22Rv1 (cell line): ENCODE data around the gene SDHB.

Experiments used
- H3K27ac ChIP-seq: fragments of 450-650 bp; 2 replicates; pipeline ENCODE4 v1.5.1; 2017
- ZFX ChIP-seq: fragments of 450-650 bp; IDR thresholded peaks from 2 replicates; pipeline ENCODE4 v1.6.1; 2017; ENCODE audit warnings: antibody characterized with exemption, borderline replicate concordance
- TF ChIP-seq, protein P1 (sequence below): fragments of 450-650 bp; IDR thresholded peaks from 2 replicates; pipeline ENCODE4 v1.5.1; 2017; ENCODE audit warnings: mild to moderate bottlenecking

The SDHB gene

DNA sequence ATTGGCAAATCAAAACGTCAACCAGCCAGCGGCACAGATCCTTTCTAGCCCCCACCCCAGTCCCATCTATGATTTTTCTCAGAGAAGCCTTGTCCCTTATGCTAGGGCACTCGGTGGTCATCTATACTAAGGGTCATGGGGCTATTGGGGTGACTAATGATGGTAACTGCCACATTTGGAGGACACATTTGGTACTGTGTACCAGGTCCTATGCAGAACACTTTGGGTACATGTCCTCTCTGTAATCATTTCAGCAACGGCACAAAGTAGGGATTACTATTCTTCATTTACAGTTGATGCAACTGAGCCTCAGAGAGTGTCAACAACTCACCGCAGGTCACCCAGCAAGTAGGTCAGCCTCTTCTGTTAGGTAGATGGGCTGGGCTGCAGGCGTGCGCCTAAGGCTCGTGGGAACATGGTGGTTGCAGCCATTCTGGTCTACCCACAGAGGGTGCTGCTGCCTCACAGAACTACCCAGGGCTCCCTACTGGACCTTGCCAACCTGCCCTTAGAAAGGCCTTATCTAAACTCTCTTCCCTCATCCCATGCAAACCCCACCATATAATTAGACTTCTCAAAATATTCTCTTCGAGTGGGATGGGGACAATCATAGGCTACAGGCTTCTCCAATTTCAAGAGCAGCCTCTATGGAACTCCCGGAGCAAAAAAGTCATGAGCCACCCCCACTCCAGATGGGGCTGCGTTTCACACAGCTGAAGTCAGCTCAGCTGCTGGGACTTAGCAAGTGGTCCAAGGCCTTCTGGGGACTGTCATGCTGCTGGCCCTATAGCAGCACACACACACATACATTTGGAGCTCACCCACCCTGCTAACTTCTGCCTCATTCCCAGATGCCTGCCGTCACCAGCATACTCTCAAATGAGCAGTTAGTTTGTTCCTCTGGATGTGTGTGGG lies 5.8 kb upstream of the SDHB start:
- TF ChIP-seq, protein P1, sequence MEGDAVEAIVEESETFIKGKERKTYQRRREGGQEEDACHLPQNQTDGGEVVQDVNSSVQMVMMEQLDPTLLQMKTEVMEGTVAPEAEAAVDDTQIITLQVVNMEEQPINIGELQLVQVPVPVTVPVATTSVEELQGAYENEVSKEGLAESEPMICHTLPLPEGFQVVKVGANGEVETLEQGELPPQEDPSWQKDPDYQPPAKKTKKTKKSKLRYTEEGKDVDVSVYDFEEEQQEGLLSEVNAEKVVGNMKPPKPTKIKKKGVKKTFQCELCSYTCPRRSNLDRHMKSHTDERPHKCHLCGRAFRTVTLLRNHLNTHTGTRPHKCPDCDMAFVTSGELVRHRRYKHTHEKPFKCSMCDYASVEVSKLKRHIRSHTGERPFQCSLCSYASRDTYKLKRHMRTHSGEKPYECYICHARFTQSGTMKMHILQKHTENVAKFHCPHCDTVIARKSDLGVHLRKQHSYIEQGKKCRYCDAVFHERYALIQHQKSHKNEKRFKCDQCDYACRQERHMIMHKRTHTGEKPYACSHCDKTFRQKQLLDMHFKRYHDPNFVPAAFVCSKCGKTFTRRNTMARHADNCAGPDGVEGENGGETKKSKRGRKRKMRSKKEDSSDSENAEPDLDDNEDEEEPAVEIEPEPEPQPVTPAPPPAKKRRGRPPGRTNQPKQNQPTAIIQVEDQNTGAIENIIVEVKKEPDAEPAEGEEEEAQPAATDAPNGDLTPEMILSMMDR = peak; percentile 88
- TF ChIP-seq ZFX = no peak

DNA sequence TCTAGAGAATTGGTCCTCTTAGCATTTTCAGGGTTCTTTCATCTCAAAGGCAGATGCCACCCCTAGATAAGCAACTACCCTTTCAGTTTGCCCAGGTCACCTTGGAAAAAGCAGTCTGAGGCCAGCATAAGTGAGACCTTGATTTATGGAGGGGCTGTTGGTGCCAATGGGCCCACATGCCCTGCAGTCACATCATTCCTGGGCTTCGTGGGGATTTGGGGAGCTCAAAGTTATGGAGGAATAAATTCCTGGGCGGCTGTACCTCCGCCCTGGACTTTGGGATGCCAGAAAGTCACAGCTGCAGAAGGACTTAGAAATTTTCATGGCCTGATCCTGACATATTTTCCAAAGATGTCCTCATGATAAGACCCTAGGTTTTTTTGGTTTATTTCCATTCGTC lies 2.7 kb upstream of the SDHB start:
- H3K27ac ChIP-seq = no peak overlapping the region
- TF ChIP-seq, protein P1 = no peak
- TF ChIP-seq ZFX = no peak

More for the DNA sequence above, 5.8 kb upstream of the SDHB start:
- no peak overlapping the region for H3K27ac ChIP-seq

DNA sequence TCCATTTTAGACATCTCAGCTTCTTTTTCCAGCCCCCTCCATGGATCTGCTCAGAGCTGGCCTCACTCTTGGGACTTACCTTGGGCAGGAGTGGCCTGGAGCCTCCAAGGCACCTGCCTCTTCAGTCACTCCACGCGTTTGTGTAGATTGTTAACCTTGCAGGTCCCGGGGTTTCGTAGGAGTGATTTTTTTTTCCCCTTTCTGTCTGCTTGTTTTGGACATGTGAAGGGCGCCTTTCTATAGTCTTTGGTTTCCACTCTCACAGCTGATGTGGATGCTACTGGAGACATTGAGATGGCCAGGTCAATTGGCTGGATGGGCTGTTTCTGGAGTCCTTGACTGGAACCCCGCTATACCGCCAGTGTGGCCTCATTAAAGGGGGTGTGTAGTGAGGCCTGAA lies 2.0 kb upstream of the SDHB start:
- TF ChIP-seq ZFX = no peak
- TF ChIP-seq, protein P1 = no peak
- no peak overlapping the region for H3K27ac ChIP-seq

DNA sequence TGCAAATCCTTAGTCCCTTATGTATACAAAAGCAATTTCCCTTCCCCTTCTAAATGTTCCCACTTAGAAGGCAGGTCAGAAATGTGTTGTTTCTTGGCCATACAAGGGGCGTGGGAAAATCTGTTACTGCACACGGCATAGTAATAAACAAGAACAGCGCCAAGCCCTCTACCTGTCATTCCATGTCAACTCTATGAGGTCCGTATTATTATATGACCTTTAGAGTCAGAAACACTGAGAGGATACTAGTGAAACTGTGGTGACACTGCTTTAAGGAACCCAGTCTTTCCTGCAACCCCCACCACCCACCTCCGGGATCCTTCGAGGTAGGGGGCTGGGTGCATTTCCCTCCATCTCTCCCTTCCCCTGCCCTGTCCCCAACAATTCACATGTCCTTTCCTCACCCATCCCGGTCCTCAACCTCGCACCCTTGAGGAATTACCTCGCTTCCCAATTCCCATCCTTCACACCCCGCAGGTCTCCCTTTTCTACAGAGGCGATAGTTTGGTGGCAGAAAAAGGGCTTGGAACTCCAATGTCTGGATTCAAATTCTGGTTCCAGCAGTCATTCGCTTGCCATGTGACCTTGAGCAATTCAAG lies 647 bp downstream of the SDHB start:
- TF ChIP-seq ZFX = no peak
- TF ChIP-seq, protein P1 = no peak
- peak overlapping the region; percentile 65 for H3K27ac ChIP-seq

DNA sequence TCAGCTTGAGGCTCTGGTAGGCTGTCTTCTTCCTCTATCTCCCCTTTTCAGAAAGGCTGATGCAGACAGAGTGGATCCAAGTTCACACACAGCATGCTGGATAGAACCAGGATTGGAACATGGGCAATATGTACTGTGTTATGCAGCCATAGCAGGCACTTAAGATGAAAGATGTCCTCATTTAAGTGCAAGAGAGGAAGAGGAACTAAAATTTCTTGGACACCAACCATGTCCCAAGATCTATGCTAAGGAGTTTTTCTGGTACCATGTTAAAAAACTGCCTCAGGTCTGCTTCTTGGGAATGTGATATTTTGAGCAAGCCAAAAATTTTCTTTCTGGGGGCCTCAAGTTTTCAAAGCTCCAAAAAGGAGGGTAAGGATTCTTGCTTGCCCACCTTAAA lies 1.2 kb downstream of the SDHB start:
- TF ChIP-seq ZFX = no peak
- TF ChIP-seq, protein P1 = no peak
- peak overlapping the region; percentile 65 for H3K27ac ChIP-seq

DNA sequence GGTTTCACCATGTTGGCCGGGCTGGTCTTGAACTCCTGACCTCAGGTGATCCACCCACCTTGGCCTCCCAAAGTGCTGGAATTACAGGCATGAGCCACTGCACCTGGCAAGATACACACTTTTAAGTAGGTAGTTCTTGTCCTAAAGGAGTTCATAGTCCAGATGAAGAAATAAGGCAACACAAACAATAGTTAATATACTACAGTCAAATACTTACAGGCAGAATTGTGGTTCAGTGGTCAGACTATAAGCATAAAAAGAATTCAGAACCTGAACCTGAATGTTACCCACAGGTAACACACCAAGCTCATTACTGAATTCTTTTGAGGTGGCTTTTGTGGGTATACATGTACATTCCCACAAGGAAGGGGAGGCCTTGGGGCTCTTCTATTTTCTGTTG lies 1.8 kb downstream of the SDHB start:
- no peak for TF ChIP-seq ZFX
- TF ChIP-seq, protein P1 = no peak
- H3K27ac ChIP-seq = peak overlapping the region; percentile 65; the same call in 1 of the 2 replicates

DNA sequence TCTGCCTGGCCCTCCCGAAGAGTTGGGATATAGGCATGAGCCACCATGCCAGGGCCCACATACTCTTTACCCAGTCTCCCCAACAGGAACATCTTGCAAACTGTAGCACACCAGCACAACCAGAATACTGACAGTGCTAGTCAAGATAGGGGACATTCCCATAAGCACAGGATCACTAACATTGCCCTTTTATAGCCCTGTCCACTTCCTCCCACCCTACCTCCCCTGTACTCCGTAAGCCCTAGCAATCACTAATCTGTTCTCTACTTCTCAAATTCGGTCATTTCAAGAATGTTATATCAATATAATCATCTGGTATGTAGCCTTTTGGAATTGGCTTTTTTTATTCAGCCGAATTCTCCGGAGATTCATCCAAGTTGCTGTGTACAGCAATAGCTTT lies 5.9 kb downstream of the SDHB start:
- TF ChIP-seq, protein P1 = no peak
- TF ChIP-seq ZFX = no peak

More for the DNA sequence above, 5.9 kb downstream of the SDHB start:
- H3K27ac ChIP-seq = no peak overlapping the region
